BJ (cell line): ENCODE measurements around the gene UMODL1. TPM values are rescaled to one million over a fixed set of nuclear protein-coding genes. Genes with fewer than 3 reads are reported as not detected.

ENCODE experiments used
- CTCF ChIA-PET: fragments of 350-600 bp; formaldehyde crosslinking; extraction: SDS; loops from one replicate; lab custom pipeline; 2021; ENCODE audit warnings: antibody characterized with exemption, inconsistent platforms; lab: Yijun Ruan, JAX
- POLR2A ChIA-PET: fragments of 300-600 bp; sonication (Branson Sonifier 250); formaldehyde crosslinking; extraction: SDS; loops from one replicate; lab custom pipeline; 2021; ENCODE audit warnings: antibody characterized with exemption; lab: Charles Lee
- DNase-seq: peaks from one replicate; pipeline ENCODE4 v3.0.0-alpha.2; 2011; ENCODE audit warnings: low read depth
- H3K27me3 ChIP-seq: 2 replicates; pipeline ENCODE4 v1.6.0; 2011; ENCODE audit warnings: low read length; ENCODE audit not compliant: control insufficient read depth, insufficient read depth
- H3K36me3 ChIP-seq: 2 replicates; pipeline ENCODE4 v1.5.1; 2011; ENCODE audit warnings: low read length; ENCODE audit not compliant: control insufficient read depth, insufficient read depth
- H3K4me3 ChIP-seq: 2 replicates; pipeline ENCODE4 v1.5.1; 2011; ENCODE audit warnings: low read depth, mild to moderate bottlenecking, control low read depth, low read length
- polyA plus RNA-seq: library from polyadenylated mRNA; depleted of rRNA; stranded (reverse); fragments of >200 nt; gene quantifications from 2 replicates; pipeline ENCODE4 v1.2.3, GENCODE V29; 2011
- TF ChIP-seq, protein P1 (sequence below): IDR thresholded peaks from 2 replicates; pipeline ENCODE4 v1.5.1; 2011; ENCODE audit warnings: low read depth, mild to moderate bottlenecking, control low read depth, inconsistent platforms, low read length, moderate library complexity; ENCODE audit not compliant: insufficient read depth

UMODL1 gene
- polyA plus RNA-seq, 1 experiment = 0.04 TPM

DNA sequence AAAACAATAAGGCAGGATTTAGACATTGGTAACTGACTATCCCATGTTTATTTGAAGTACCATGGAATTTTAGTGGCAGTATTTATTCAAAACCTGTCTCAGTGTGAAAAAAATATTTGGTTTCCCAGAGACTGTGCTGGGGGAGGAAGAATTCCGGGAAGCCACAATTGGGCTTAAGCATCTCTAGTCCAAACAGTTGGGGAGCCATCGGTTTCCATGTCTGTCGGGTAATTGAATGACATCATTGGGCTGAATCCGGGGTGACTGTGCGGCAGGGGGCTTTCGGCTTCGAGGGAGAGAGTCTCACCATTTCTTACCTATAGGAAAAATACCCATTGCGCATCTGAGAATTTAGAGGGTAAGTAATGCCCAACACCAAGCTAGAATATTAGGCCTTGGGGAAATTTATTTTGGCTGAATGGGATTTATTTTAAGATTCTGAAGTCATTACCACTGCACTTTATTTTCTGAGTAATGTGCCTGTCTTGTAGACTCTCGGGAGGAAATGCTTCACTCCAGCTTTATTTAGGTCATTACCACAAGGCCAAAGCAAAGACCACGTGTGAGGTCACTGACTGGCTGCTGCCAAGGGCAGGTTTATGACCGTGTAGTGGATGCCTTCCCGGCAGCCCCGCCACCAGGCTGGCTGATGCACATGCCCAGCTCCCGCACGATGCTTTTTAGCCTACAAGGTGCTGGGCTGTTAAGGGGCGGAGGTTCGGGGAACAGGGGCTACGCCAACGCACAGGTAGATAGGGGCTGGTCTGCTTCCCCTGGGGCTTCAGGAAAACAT, 23.1 kb upstream of the UMODL1 start:
- POLR2A ChIA-PET = no interaction called here
- TF ChIP-seq, protein P1, sequence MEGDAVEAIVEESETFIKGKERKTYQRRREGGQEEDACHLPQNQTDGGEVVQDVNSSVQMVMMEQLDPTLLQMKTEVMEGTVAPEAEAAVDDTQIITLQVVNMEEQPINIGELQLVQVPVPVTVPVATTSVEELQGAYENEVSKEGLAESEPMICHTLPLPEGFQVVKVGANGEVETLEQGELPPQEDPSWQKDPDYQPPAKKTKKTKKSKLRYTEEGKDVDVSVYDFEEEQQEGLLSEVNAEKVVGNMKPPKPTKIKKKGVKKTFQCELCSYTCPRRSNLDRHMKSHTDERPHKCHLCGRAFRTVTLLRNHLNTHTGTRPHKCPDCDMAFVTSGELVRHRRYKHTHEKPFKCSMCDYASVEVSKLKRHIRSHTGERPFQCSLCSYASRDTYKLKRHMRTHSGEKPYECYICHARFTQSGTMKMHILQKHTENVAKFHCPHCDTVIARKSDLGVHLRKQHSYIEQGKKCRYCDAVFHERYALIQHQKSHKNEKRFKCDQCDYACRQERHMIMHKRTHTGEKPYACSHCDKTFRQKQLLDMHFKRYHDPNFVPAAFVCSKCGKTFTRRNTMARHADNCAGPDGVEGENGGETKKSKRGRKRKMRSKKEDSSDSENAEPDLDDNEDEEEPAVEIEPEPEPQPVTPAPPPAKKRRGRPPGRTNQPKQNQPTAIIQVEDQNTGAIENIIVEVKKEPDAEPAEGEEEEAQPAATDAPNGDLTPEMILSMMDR = peak; percentile 32; the same call in 1 of the 2 replicates
- Histone ChIP-seq H3K4me3 (no peak overlapping the region), H3K36me3 (no peaks in the 10 kb centered on the region), H3K27me3 (no peaks in the 10 kb centered on the region)
- CTCF ChIA-PET = interaction anchor here (1.1 kb wide), 1 partner anchor 32 kb away, joined by 3 read pairs; no protein-coding TSS in a partner anchor
- DNase-seq = peak; percentile 87

DNA sequence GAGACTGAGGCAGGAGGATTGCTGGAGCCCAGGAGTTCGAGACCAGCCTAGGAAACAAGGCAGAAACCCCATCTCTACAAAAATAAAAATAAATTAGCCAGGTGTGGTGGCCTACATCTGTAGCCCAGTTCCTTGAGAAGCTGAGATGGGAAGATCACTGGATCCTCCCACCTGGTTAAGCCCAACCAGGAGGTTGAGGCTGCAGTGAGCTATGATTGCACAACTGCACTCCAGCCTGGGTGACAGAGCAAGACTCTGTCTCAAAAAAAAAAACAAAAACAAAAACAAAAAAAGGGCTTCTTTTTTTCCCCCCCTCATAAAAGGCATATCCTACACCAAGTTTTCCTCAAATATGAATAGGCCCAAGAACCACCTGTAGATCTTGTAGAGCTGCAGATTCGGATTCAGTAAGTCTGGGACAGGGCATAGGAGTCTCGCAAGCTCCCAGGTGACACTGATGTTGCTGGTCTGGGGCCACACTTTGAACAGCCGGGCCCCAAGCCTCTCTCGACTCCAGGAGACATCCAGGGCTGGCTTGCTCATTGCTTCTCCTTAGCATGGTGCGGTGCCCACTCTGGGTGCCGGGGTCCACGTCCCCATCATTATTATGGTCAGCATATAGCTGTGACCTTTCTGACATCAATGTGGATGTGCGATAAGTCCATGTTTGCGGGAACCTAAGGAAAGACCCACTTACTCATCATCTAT, 22.1 kb upstream of the UMODL1 start:
- DNase-seq = no peak
- Histone ChIP-seq H3K4me3 (no peak overlapping the region), H3K36me3 (no peaks in the 10 kb centered on the region), H3K27me3 (no peaks in the 10 kb centered on the region)
- CTCF ChIA-PET = interaction anchor here (1.1 kb wide), 2 partner anchors 31 to 59 kb away, joined by 3 to 5 read pairs; no protein-coding TSS in a partner anchor
- POLR2A ChIA-PET = no interaction called here
- TF ChIP-seq, protein P1 = no peak

DNA sequence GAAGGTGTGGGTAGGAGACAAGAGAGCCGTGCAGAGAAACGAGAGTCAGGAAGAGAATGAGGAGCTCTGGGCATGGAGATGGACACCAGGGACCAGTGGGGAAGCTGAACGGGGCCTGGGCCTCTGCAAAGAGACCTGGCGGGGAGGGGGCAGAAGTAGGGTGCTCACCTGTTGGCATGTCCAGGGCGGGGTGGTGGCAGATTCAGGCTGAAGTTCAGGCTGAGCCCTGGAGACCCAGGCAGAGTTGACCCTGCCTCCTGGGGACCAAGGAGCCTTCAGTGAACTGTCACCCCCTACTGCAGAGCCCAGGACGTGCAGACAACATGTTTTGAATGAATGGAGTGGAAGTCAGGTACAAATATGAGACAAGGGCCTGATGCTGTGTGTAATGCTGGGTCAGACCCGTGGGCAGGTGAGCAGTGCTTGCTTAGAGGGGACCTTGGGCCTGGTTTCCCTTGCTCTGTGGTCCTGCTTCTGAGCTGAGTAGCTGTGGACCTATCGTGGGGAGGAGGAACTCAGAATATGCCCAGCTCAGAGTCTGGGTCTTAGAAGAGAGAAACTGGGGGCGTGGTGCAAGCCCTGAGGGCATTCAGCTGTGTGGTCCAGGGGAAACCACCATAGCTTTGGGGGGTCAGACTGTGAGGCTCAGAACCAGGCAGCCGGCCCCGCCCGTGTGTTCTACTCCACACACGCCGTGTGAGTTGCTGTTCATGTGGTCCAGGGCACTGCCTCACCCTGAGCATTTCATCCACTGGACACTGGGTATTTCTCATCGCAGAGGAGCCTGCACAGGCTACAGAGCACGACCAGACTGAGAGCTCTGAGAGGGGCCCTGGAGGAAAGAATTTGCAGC, 21.3 kb upstream of the UMODL1 start:
- TF ChIP-seq, protein P1 = no peak
- H3K36me3 ChIP-seq = no peaks in the 10 kb centered on the region
- H3K4me3 ChIP-seq = no peak overlapping the region
- H3K27me3 ChIP-seq = no peaks in the 10 kb centered on the region
- ChIA-PET CTCF (interaction anchor here (1.1 kb wide), 1 partner anchor 58 kb away, joined by 5 read pairs; no protein-coding TSS in a partner anchor), POLR2A (no interaction called here)
- DNase-seq = no peak

DNA sequence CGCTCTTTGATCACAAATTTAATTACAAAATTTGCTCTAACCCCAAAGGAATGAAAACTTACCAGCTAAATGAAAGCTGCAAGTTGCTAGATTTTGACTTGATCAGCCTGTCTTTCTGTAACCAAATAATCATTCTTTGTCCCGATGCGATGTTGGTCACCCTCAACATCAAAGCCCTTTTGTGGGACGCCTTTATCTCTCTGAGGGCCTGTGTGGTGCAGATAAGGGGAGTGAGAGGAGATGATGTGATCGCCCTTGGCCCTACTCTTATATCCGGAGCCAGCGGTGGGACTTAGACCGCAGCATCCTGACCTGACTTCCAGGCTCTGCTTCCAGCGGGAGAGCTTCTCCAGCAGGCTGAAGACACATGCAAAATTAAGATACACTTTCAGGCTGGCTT, 19.3 kb upstream of the UMODL1 start:
- DNase-seq = no peak
- Histone ChIP-seq H3K36me3 (no peaks in the 10 kb centered on the region), H3K27me3 (peaks cover 1% of the 10 kb centered on the region; the same call in 1 of the 2 replicates), H3K4me3 (no peak overlapping the region)
- POLR2A ChIA-PET = no interaction called here
- CTCF ChIA-PET = no interaction called here
- TF ChIP-seq, protein P1 = no peak
